OCI-M1 (cell line): Measurements from ENCODE around the gene IQCE.
"Not testable (repeated sequence)": the region's sequence is repeated elsewhere in the genome, so short reads cannot be mapped to it uniquely, and the experiment has no call there.

ENCODE experiments used
- DNase-seq: peaks from one replicate; lab custom pipeline; 2025; lab: John Stamatoyannopoulos, UW

IQCE gene

GRCh38 chr7:2582006-2582735 is 23.4 kb downstream of the IQCE start:
- no peak for DNase-seq

DNA sequence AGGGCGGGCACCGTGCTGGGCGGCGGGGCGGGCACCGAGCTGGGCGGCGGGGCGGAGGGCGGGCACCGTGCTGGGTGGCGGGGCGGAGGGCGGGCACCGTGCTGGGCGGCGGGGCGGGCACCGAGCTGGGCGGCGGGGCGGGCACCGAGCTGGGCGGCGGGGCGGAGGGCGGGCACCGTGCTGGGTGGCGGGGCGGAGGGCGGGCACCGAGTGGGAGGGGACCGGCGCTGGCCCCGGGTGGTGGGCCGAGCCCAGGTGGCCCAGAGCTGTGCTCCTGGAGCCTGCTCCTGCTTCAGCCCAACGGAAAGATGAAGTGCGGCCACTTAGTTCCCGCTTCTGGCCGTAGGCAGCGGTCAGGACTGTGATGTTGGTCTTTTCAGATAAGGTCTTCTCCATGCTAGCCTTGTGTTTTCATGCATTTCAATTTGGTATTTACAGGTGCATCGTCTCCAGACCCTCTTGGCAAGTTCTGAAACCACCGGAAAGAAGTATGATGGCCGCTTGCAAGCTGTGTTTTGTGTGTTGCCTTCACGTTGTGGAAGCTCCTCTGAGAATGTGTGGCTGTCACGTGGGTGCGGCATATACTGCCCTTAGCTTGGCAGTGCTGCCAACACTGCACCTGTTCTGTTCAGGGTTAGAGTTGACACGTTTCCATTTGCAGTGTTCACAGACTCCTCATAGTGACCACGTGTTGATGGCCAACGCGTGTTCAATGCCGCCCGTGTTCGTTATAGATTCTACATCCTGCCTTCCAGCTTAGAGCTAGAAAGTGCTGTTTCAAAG is 25.2 kb downstream of the IQCE start:
- DNase-seq: no peak

GRCh38 chr7:2585446-2585845 is 26.7 kb downstream of the IQCE start:
- DNase-seq: no peak

DNA sequence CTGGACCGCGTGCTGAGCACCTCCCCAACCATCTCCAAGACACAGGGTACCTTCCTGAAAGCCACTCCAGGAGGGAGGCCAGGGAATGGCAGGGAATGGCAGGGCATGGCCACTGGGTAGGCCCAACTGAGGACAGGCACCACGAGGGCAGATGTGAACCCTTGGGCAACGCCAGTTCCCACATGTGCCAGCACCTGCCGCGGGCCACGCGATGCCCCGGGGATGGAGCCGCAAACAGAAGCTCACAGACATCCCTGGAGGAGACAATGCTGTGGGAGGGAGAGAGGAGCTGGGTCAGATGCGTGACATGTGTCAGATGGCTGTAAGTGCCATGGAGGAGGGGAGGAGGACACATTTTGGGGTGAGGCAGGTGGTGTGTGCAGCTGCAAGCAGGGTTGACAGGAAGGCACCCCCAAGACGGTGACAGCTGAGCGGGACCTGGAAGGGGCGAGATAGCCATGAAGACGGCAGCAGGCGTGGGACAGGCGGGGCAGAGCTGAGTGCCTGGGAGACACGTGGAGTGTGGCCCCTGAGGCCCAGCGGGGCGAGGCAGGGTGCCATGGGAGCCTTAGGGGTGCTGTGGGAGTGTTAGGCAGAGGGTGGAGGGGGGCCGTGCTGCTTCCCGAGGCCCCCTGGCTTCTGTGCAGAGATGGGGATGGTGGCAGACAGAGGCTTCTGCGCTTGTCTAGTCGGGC is 27.7 kb downstream of the IQCE start:
- no peak for DNase-seq

GRCh38 chr7:2587134-2587533 is 28.4 kb downstream of the IQCE start:
- no peak for DNase-seq

- DNase-seq: no peak
Measured at GRCh38 chr7:2587778-2588177, 29.0 kb downstream of the IQCE start.

- DNase-seq: no peak
Measured at GRCh38 chr7:2589341-2589740, 30.6 kb downstream of the IQCE start.

DNA sequence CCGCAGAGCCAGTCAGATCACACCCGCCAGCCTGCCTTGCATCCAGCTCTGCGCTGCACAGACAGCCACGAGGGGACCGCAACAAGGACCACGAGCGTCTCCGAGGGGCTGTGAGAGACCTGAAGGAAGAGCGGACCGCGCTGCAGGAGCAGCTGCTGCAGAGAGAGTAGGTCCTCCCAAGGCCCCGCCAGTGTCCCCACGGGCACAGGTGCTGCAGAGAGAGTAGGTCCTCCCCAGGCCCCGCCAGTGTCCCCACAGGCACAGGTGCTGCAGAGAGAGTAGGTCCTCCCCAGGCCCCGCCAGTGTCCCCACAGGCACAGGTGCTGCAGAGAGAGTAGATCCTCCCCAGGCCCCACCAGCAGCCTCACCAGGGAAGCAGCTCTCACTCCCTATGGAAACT is 31.2 kb downstream of the IQCE start:
- DNase-seq: not testable (repeated sequence)

DNA sequence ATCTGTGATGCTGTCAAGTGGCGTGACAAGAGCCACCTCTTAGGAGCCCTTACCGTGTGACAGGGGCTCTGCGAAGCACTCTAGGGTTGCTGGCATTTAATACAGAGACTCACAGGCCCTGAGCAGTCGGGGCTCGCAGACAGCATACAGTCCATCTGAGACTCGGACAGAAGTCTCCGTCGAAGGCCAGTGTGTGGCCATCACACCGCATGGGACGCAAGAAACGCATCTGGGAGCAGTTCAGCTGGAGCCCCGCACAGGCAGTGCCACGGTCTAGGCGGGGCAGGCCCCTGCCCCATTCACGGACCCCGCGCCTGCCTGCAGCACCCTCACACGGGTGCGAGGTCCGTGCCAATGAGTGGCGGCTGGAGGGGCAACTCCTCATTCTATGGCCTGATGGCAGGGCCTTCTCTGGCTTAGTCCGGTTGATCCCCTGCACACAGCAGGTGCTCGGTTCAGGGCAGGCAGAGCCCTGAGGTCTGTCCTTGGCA is 33.6 kb downstream of the IQCE start:
- no peak for DNase-seq

GRCh38 chr7:2593036-2593727 is 34.4 kb downstream of the IQCE start:
- no peak for DNase-seq

GRCh38 chr7:2594599-2594998 is 35.8 kb downstream of the IQCE start:
- DNase-seq: no peak

DNA sequence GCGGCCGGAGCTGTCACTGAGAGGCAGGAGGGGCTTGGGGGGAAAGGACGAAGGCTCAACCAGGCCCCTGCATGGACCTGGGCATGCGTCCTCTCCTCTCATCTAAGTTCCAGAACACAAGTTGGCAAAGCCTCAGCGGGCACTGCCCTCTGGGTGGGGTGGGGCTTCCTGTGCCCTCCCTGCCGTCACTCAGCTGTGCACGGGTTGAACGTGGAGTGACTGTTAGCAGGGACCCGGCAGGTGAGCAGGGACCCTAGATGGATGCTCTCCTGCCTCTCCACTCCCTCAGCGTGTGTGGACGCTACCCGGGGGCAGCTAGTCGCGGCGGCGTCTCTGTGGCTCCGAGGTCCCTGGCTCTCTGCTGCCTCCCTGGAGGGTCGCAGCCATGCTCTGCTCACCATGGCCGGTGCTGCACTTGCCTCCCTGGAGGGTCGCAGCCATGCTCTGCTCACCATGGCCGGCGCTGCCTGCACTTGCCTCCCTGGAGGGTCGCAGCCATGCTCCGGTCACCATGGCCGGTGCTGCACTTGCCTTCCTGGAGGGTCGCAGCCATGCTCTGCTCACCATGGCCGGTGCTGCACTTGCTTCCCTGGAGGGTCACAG is 36.6 kb downstream of the IQCE start:
- no peak for DNase-seq

DNA sequence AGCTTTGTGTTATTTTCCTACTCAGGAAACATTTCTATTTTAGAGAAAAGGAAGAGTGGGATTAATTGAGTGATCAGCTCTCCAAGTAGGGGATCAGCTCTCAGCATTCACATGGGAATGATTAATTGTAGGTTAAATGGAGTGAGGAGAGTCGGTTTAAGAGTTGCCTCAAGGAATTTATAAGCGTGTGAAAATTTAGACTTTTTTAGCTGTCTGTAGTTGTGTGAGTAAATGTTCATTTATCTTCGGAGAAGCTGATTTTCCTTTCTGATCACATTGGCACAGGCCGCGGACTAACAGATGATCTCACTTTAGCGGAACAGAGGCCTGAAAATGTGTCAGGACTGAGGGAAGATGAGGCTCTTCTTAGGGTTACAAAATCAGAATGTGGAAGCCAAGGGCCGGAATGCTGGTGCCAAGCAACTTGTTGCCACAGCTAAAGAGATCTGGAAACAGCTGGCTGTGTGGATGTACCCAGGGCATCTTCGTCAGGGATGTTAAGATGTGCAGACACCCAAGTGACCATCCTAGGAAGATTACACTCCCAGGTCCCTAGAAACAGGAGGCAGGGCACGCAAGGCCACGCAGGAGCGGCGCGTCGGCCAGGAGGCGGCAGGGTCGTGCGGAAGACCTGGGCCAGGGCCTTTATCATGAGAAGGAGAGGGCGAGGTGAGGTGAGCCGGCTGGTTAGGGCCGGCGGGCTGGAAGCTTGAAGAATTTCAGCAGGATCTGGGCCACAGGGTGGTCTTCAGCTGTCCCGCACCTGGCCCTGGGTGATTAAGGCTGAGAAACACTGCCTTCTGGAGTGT is 37.9 kb downstream of the IQCE start:
- no peak for DNase-seq

- DNase-seq: no peak
Measured at GRCh38 chr7:2597273-2597640, 38.5 kb downstream of the IQCE start.

- DNase-seq: no peak
Measured at GRCh38 chr7:2598154-2598823, 39.5 kb downstream of the IQCE start.

- DNase-seq: no peak
Measured at GRCh38 chr7:2601065-2601464, 42.3 kb downstream of the IQCE start.

DNA sequence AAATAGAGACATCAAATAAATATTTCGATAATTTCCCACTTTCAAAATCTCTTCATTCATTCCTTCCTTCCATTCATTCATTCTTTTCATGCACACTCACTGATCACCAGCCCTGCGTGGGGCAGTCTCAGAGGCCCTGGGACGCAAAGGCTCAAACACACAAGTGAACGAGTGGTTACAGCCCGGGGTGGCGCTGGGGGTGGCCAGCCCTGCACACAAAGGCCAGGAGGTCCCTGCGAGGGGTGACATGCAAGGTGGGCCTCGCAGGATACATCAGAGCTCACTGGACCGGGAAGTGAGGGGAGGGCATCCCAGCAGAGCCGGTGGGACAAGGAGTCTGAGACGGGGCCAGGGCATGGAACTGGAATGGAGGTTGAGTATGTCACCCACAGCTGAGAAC is 43.1 kb downstream of the IQCE start:
- no peak for DNase-seq

DNA sequence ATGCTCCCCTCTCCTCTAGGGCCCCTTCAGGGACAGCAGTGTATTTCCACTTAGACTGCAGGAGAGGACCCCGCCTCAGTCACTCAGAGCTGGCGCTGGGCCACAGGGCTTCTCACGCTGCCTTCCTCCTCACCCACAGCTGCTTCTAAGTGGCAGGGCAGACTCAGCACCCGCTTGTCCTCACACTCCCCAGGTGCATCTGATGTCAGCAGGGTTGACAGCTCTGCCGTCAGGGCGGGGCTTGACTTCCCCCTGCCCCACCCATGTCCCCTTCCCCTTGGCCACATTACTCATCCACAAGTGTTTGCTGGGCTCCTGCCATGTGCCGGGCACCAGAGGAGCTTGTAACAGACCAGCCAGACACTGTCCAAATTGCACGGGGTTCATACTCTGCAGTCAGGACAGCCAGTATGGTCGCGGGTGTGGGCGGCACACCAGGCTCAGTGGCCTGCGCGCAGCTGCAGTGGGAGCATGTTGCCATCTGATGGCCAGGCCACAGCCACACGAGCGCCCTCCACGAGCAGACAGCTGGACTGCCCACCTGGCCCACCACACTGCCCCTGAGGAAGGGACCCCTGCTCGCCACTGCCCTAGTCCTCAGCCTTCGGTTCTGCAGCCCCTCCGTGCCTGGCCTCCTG is 43.7 kb downstream of the IQCE start:
- DNase-seq: no peak

GRCh38 chr7:2603044-2603965 is 44.5 kb downstream of the IQCE start:
- DNase-seq: no peak
